H1 (cell line): ENCODE measurements around the gene POU2F1. TPM values are rescaled to one million over a fixed set of nuclear protein-coding genes. Genes with fewer than 3 reads are reported as not detected.

ENCODE experiments used
- CEBPB ChIP-seq: IDR thresholded peaks from 2 replicates; pipeline ENCODE4 v1.6.1; 2012; ENCODE audit warnings: low read depth, low read length
- EP300 ChIP-seq, 2 experiments: IDR thresholded peaks; 1 replicate in 1 of 2; 2 replicates in 1 of 2; pipeline ENCODE4 v1.6.1; 2011 to 2012; ENCODE audit warnings: low read depth in 2 of 2, low read length in 2 of 2, mild to moderate bottlenecking in 2 of 2, borderline replicate concordance in 1 of 2, inconsistent platforms in 1 of 2, moderate library complexity in 1 of 2
- EZH2 ChIP-seq: fragments of 200-600 bp; sonication (generic); IDR thresholded peaks from 2 replicates; pipeline ENCODE4 v1.7.1; 2012; ENCODE audit warnings: low read depth, mild to moderate bottlenecking, moderate library complexity, low read length, inconsistent platforms; ENCODE audit not compliant: severe bottlenecking
- KDM1A ChIP-seq: fragments of 200-600, 300-600 bp; sonication (generic); IDR thresholded peaks from 2 replicates; pipeline ENCODE4 v1.7.1; 2016; ENCODE audit warnings: mild to moderate bottlenecking, low read length, borderline replicate concordance
- KDM4A ChIP-seq: IDR thresholded peaks from one replicate; pipeline ENCODE4 v1.7.1; 2012; ENCODE audit warnings: low read depth, mild to moderate bottlenecking, moderate library complexity, low read length, inconsistent platforms; ENCODE audit not compliant: severe bottlenecking
- RFX5 ChIP-seq: IDR thresholded peaks from 2 replicates; pipeline ENCODE4 v1.6.1; 2011; ENCODE audit warnings: low read depth, low read length, improper control_type of control experiment, borderline replicate concordance
- SP4 ChIP-seq: IDR thresholded peaks from 2 replicates; pipeline ENCODE4 v1.6.1; 2012; ENCODE audit warnings: low read length, inconsistent platforms
- SRF ChIP-seq: IDR thresholded peaks from 2 replicates; pipeline ENCODE4 v1.6.1; 2011; ENCODE audit warnings: mild to moderate bottlenecking, low read depth, low read length, moderate library complexity
- TEAD4 ChIP-seq: IDR thresholded peaks from 2 replicates; pipeline ENCODE4 v1.6.1; 2012; ENCODE audit warnings: low read depth, low read length, inconsistent platforms, mixed read lengths
- polyA plus RNA-seq, 7 experiments: library from polyadenylated mRNA; depleted of rRNA in 3 of 7; stranded (reverse) in 5 of 7; unstranded in 2 of 7; fragments of >200 nt in 5 of 7; fragments of 200-250 nt in 2 of 7; gene quantifications; 1 replicate in 5 of 7; 2 replicates in 1 of 7; 4 replicates in 1 of 7; pipeline versions ENCODE4 v1.2.1 to v1.2.3, GENCODE V29; 2011 to 2013; ENCODE audit warnings: missing spikeins in 2 of 7, mixed read lengths in 2 of 7
- total RNA-seq: library from RNA; stranded (reverse); fragmentation: NEBNext Ultra II Directional; extraction: Animal tissue kit (Norgen Biotek cat#: 25700); gene quantifications from 2 replicates; pipeline ENCODE4 v1.2.1, GENCODE V29; 2021
- TF ChIP-seq, protein P1 (sequence below): fragments of 300-600 bp; sonication (generic); IDR thresholded peaks from 2 replicates; pipeline ENCODE4 v1.7.1; 2012; ENCODE audit warnings: low read length, moderate library complexity, mild to moderate bottlenecking, inconsistent platforms; ENCODE audit not compliant: insufficient replicate concordance

POU2F1 gene
- total and polyA plus RNA-seq, 2 of the 8 experiments (the other 6 are each of a cell fraction or from before 2014, with no cell fraction given) = 37.0 to 57.2 TPM

DNA sequence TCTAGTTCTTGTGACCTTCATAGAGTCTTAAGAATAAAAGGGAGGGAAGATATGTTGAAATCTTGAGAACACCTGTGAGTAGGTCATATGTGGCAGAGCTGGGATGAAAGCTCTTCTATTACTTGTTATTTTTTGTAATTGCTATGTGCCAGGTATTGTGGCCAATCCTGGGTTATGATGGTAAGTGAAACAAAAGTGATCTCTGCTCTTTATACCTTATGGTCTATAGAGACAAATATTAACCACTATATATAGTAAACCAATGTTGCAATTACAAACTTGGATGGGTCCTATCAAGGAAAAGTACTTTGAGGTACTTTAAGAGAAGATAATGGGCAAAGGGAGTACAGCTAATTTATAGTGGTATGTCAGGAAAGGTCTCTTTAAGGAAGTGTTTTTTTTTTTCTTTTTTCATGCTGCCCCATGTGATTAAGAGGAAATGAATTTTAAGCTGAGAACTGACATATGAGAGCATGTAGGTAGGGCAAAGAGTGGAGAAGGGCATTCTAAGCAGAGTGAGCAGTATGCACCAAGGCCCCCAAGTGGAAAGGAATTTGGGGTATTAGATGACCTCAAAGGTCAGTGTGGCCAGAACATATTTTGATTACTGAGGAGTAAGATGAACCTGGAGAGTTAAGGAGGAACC lies 43.3 kb downstream of the POU2F1 start (continued):
- TF ChIP-seq, protein P1, sequence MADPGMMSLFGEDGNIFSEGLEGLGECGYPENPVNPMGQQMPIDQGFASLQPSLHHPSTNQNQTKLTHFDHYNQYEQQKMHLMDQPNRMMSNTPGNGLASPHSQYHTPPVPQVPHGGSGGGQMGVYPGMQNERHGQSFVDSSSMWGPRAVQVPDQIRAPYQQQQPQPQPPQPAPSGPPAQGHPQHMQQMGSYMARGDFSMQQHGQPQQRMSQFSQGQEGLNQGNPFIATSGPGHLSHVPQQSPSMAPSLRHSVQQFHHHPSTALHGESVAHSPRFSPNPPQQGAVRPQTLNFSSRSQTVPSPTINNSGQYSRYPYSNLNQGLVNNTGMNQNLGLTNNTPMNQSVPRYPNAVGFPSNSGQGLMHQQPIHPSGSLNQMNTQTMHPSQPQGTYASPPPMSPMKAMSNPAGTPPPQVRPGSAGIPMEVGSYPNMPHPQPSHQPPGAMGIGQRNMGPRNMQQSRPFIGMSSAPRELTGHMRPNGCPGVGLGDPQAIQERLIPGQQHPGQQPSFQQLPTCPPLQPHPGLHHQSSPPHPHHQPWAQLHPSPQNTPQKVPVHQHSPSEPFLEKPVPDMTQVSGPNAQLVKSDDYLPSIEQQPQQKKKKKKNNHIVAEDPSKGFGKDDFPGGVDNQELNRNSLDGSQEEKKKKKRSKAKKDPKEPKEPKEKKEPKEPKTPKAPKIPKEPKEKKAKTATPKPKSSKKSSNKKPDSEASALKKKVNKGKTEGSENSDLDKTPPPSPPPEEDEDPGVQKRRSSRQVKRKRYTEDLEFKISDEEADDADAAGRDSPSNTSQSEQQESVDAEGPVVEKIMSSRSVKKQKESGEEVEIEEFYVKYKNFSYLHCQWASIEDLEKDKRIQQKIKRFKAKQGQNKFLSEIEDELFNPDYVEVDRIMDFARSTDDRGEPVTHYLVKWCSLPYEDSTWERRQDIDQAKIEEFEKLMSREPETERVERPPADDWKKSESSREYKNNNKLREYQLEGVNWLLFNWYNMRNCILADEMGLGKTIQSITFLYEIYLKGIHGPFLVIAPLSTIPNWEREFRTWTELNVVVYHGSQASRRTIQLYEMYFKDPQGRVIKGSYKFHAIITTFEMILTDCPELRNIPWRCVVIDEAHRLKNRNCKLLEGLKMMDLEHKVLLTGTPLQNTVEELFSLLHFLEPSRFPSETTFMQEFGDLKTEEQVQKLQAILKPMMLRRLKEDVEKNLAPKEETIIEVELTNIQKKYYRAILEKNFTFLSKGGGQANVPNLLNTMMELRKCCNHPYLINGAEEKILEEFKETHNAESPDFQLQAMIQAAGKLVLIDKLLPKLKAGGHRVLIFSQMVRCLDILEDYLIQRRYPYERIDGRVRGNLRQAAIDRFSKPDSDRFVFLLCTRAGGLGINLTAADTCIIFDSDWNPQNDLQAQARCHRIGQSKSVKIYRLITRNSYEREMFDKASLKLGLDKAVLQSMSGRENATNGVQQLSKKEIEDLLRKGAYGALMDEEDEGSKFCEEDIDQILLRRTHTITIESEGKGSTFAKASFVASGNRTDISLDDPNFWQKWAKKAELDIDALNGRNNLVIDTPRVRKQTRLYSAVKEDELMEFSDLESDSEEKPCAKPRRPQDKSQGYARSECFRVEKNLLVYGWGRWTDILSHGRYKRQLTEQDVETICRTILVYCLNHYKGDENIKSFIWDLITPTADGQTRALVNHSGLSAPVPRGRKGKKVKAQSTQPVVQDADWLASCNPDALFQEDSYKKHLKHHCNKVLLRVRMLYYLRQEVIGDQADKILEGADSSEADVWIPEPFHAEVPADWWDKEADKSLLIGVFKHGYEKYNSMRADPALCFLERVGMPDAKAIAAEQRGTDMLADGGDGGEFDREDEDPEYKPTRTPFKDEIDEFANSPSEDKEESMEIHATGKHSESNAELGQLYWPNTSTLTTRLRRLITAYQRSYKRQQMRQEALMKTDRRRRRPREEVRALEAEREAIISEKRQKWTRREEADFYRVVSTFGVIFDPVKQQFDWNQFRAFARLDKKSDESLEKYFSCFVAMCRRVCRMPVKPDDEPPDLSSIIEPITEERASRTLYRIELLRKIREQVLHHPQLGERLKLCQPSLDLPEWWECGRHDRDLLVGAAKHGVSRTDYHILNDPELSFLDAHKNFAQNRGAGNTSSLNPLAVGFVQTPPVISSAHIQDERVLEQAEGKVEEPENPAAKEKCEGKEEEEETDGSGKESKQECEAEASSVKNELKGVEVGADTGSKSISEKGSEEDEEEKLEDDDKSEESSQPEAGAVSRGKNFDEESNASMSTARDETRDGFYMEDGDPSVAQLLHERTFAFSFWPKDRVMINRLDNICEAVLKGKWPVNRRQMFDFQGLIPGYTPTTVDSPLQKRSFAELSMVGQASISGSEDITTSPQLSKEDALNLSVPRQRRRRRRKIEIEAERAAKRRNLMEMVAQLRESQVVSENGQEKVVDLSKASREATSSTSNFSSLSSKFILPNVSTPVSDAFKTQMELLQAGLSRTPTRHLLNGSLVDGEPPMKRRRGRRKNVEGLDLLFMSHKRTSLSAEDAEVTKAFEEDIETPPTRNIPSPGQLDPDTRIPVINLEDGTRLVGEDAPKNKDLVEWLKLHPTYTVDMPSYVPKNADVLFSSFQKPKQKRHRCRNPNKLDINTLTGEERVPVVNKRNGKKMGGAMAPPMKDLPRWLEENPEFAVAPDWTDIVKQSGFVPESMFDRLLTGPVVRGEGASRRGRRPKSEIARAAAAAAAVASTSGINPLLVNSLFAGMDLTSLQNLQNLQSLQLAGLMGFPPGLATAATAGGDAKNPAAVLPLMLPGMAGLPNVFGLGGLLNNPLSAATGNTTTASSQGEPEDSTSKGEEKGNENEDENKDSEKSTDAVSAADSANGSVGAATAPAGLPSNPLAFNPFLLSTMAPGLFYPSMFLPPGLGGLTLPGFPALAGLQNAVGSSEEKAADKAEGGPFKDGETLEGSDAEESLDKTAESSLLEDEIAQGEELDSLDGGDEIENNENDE = no peak
- TF ChIP-seq RFX5 = no peak
- no peak for TF ChIP-seq CEBPB
- TF ChIP-seq TEAD4 = no peak
- TF ChIP-seq KDM1A = no peak
- TF ChIP-seq SRF = no peak
- TF ChIP-seq KDM4A = no peak
- no peak for TF ChIP-seq SP4
- TF ChIP-seq EZH2 = no peak
- no peak for TF ChIP-seq EP300 (IDR thresholded peaks at IDR 0.05; ENCODE audit: borderline replicate concordance in 1 of 2, low read depth in 2 of 2, low read length in 2 of 2)
